K562 (cell line): Measurements from ENCODE around the gene IRS1. TPM values are rescaled to one million over a fixed set of nuclear protein-coding genes. Genes with fewer than 3 reads are reported as not detected.

Experiments
- DPF2 ChIP-seq: fragments of 450-650 bp; IDR thresholded peaks from 2 replicates; pipeline ENCODE4 v1.6.1; 2016
- HDAC6 ChIP-seq: IDR thresholded peaks from 2 replicates; pipeline ENCODE4 v1.6.1; 2012; ENCODE audit warnings: low read depth, mild to moderate bottlenecking, control low read depth, inconsistent platforms, low read length, moderate library complexity
- HNRNPH1 ChIP-seq: fragments of 200-400 bp; formaldehyde crosslinking; optimal IDR thresholded peaks from 2 replicates; pipeline ENCODE3; 2017; ENCODE audit warnings: low read depth, mild to moderate bottlenecking, low read length, moderate library complexity
- KAT8 ChIP-seq: fragments of 450-650 bp; IDR thresholded peaks from 2 replicates; pipeline ENCODE4 v1.6.1; 2016; ENCODE audit warnings: low read depth, mild to moderate bottlenecking
- LEF1 ChIP-seq: fragments of 450-650 bp; IDR thresholded peaks from 2 replicates; pipeline ENCODE4 v1.6.1; 2016; ENCODE audit warnings: mild to moderate bottlenecking
- NR2F6 ChIP-seq: fragments of 450-650 bp; formaldehyde crosslinking; IDR thresholded peaks from 2 replicates; pipeline ENCODE4 v1.4.0; 2020; ENCODE audit warnings: mild to moderate bottlenecking
- PML ChIP-seq: IDR thresholded peaks from 2 replicates; pipeline ENCODE4 v1.6.1; 2012; ENCODE audit warnings: low read length, inconsistent platforms
- RHOXF2B ChIP-seq: fragments of 250-450 bp; sonication (Bioruptor Pico); conservative IDR thresholded peaks from 2 replicates; pipeline ENCODE4 v1.5.1; 2021
- TBP ChIP-seq: optimal IDR thresholded peaks from 2 replicates; pipeline ENCODE3; 2011; ENCODE audit warnings: low read depth, low read length, improper control_type of control experiment
- TGIF2 ChIP-seq: sonication (generic); formaldehyde crosslinking; IDR thresholded peaks from 2 replicates; pipeline ENCODE4 v1.8.1; 2022; ENCODE audit warnings: mild to moderate bottlenecking, missing genetic modification reagents, moderate library complexity
- WHSC1 ChIP-seq: IDR thresholded peaks from one replicate; pipeline ENCODE4 v1.6.1; 2012; ENCODE audit warnings: low read length, control low read depth, inconsistent platforms
- ZKSCAN3 ChIP-seq: fragments of 250-450 bp; sonication (Bioruptor Pico); IDR thresholded peaks from 2 replicates; pipeline ENCODE4 v1.4.0; 2020
- ZNF134 ChIP-seq: fragments of 250-450 bp; sonication (Bioruptor Pico); conservative IDR thresholded peaks from 2 replicates; pipeline ENCODE4 v1.4.0; 2020
- polyA plus RNA-seq, 8 experiments: library from polyadenylated mRNA; depleted of rRNA in 4 of 8; stranded (reverse) in 5 of 8; unstranded in 3 of 8; fragments of >200 nt; fragmentation: Nextera tagmentation in 2 of 8; fragmentation: Illumina TruSeq in 1 of 8; extraction: Ambion mirVana in 2 of 8; extraction: Trizol in 1 of 8; gene quantifications; 2 replicates each; pipeline versions ENCODE4 v1.2.1 to v1.2.3, GENCODE V29; 2011 to 2014; ENCODE audit warnings: inconsistent platforms in 1 of 8, missing spikeins in 1 of 8
- total RNA-seq, 7 experiments: library from RNA; depleted of rRNA in 6 of 7; stranded (reverse); fragments of >200 nt in 6 of 7; fragmentation: Illumina TruSeq in 2 of 7; extraction: Trizol in 2 of 7; gene quantifications; 2 replicates each; pipeline versions ENCODE4 v1.2.1 to v1.2.3, GENCODE V29; 2011 to 2021; ENCODE audit warnings: low replicate concordance in 1 of 7
- TF ChIP-seq, protein P1 (sequence below): fragments of 250-450 bp; sonication (Bioruptor Pico); IDR thresholded peaks from 2 replicates; pipeline ENCODE4 v1.4.0; 2020; ENCODE audit warnings: mild to moderate bottlenecking, moderate library complexity, borderline replicate concordance
- TF ChIP-seq, protein P2 (sequence below): IDR thresholded peaks from 2 replicates; pipeline ENCODE4 v1.6.1; 2011; ENCODE audit not compliant: insufficient read length; ENCODE audit errors: extremely low read depth
- TF ChIP-seq, protein P3 (sequence below): IDR thresholded peaks from 2 replicates; pipeline ENCODE4 v1.6.1; 2012; ENCODE audit warnings: low read depth, low read length, improper control_type of control experiment, borderline replicate concordance
- TF ChIP-seq, protein P4 (sequence below): fragments of 450-650 bp; IDR thresholded peaks from 2 replicates; pipeline ENCODE4 v1.6.1; 2014; ENCODE audit warnings: low read depth, mild to moderate bottlenecking, moderate library complexity, borderline replicate concordance
- TF ChIP-seq, protein P5 (sequence below), 2 experiments: fragments of 450-650 bp; conservative IDR thresholded peaks; 2 replicates each; pipeline ENCODE4 v1.6.1; 2017; ENCODE audit warnings: mild to moderate bottlenecking in 2 of 2, moderate library complexity in 2 of 2
- TF ChIP-seq, protein P6 (sequence below): fragments of 250-450 bp; sonication (Bioruptor Pico); IDR thresholded peaks from 2 replicates; pipeline ENCODE4 v1.4.0; 2020; ENCODE audit warnings: mild to moderate bottlenecking, moderate library complexity

The IRS1 gene
- total and polyA plus RNA-seq, 9 of the 15 experiments (the other 6 are each of a cell fraction or from before 2014, with no cell fraction given): under 0.01 to 0.31 (median 0.08) TPM; not detected in 1

DNA sequence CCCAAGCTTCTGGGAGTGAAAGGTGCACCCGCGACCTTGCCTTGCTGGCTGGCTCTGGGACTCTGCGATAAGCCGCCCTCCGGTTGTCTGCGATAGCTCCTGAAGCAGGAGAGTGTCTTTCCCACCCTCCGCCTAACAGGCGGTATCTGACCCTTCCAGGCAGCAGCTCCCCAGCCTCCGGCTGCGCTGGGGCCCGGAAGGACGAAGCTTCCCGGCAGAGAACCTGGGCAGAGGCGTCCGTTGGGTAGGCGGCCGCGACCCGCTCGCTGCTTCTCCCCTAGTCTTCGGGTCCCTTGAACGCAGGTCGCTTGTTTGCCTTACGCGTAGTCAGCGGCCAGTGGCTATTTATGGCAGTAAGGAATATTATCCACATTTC, 35.8 kb upstream of the IRS1 start (continued):
- TF ChIP-seq WHSC1 (no peak), LEF1 (peak; percentile 56; the same call in 1 of the 2 replicates), TBP (peak; percentile 52), KAT8 (no peak), HDAC6 (no peak), TGIF2 (no peak), NR2F6 (no peak), RHOXF2B (CRISPR knock-in tag) (no peak), DPF2 (peak; percentile 91), ZKSCAN3 (CRISPR knock-in tag) (no peak), PML (peak; percentile 91), ZNF134 (no peak), HNRNPH1 (no peak)
- TF ChIP-seq, protein P1, sequence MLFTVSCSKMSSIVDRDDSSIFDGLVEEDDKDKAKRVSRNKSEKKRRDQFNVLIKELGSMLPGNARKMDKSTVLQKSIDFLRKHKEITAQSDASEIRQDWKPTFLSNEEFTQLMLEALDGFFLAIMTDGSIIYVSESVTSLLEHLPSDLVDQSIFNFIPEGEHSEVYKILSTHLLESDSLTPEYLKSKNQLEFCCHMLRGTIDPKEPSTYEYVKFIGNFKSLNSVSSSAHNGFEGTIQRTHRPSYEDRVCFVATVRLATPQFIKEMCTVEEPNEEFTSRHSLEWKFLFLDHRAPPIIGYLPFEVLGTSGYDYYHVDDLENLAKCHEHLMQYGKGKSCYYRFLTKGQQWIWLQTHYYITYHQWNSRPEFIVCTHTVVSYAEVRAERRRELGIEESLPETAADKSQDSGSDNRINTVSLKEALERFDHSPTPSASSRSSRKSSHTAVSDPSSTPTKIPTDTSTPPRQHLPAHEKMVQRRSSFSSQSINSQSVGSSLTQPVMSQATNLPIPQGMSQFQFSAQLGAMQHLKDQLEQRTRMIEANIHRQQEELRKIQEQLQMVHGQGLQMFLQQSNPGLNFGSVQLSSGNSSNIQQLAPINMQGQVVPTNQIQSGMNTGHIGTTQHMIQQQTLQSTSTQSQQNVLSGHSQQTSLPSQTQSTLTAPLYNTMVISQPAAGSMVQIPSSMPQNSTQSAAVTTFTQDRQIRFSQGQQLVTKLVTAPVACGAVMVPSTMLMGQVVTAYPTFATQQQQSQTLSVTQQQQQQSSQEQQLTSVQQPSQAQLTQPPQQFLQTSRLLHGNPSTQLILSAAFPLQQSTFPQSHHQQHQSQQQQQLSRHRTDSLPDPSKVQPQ: no peak
- TF ChIP-seq, protein P2, sequence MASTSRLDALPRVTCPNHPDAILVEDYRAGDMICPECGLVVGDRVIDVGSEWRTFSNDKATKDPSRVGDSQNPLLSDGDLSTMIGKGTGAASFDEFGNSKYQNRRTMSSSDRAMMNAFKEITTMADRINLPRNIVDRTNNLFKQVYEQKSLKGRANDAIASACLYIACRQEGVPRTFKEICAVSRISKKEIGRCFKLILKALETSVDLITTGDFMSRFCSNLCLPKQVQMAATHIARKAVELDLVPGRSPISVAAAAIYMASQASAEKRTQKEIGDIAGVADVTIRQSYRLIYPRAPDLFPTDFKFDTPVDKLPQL: no peak
- TF ChIP-seq, protein P3, sequence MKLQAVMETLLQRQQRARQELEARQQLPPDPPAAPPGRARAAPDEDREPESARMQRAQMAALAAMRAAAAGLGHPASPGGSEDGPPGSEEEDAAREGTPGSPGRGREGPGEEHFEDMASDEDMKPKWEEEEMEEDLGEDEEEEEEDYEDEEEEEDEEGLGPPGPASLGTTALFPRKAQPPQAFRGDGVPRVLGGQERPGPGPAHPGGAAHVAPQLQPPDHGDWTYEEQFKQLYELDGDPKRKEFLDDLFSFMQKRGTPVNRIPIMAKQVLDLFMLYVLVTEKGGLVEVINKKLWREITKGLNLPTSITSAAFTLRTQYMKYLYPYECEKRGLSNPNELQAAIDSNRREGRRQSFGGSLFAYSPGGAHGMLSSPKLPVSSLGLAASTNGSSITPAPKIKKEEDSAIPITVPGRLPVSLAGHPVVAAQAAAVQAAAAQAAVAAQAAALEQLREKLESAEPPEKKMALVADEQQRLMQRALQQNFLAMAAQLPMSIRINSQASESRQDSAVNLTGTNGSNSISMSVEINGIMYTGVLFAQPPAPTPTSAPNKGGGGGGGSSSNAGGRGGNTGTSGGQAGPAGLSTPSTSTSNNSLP: no peak
- TF ChIP-seq, protein P4, sequence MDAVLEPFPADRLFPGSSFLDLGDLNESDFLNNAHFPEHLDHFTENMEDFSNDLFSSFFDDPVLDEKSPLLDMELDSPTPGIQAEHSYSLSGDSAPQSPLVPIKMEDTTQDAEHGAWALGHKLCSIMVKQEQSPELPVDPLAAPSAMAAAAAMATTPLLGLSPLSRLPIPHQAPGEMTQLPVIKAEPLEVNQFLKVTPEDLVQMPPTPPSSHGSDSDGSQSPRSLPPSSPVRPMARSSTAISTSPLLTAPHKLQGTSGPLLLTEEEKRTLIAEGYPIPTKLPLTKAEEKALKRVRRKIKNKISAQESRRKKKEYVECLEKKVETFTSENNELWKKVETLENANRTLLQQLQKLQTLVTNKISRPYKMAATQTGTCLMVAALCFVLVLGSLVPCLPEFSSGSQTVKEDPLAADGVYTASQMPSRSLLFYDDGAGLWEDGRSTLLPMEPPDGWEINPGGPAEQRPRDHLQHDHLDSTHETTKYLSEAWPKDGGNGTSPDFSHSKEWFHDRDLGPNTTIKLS: peak; percentile 42; the same call in 1 of the 2 replicates
- TF ChIP-seq, protein P5, sequence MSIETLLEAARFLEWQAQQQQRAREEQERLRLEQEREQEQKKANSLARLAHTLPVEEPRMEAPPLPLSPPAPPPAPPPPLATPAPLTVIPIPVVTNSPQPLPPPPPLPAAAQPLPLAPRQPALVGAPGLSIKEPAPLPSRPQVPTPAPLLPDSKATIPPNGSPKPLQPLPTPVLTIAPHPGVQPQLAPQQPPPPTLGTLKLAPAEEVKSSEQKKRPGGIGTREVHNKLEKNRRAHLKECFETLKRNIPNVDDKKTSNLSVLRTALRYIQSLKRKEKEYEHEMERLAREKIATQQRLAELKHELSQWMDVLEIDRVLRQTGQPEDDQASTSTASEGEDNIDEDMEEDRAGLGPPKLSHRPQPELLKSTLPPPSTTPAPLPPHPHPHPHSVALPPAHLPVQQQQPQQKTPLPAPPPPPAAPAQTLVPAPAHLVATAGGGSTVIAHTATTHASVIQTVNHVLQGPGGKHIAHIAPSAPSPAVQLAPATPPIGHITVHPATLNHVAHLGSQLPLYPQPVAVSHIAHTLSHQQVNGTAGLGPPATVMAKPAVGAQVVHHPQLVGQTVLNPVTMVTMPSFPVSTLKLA (conservative IDR thresholded peaks at IDR 0.05): no peak
- TF ChIP-seq, protein P6, sequence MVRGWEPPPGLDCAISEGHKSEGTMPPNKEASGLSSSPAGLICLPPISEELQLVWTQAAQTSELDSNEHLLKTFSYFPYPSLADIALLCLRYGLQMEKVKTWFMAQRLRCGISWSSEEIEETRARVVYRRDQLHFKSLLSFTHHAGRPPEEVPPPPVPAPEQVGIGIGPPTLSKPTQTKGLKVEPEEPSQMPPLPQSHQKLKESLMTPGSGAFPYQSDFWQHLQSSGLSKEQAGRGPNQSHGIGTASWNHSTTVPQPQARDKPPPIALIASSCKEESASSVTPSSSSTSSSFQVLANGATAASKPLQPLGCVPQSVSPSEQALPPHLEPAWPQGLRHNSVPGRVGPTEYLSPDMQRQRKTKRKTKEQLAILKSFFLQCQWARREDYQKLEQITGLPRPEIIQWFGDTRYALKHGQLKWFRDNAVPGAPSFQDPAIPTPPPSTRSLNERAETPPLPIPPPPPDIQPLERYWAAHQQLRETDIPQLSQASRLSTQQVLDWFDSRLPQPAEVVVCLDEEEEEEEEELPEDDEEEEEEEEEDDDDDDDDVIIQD (CRISPR knock-in tag): no peak
